SK-N-SH (cell line): ENCODE results near the gene ZNF469.

Experiments used
- EP300 ChIP-seq, 2 experiments: IDR thresholded peaks; 2 replicates each; pipeline versions ENCODE4 v1.4.0 to v1.6.1; 2012; ENCODE audit warnings: borderline replicate concordance in 1 of 2, low read depth in 1 of 2, low read length in 1 of 2
- EZH2phosphoT487 ChIP-seq: fragments of 200-600 bp; sonication (generic); IDR thresholded peaks from 2 replicates; pipeline ENCODE4 v1.6.1; 2017; ENCODE audit warnings: low read depth, mixed run types, mild to moderate bottlenecking, antibody characterized with exemption, moderate library complexity, borderline replicate concordance
- FOXJ3 ChIP-seq: sonication (generic); formaldehyde crosslinking; IDR thresholded peaks from 2 replicates; pipeline ENCODE4 v1.5.1; 2020; ENCODE audit warnings: mild to moderate bottlenecking, missing genetic modification reagents
- POLR2AphosphoS5 ChIP-seq: IDR thresholded peaks from 2 replicates; pipeline ENCODE4 v1.6.1; 2012; ENCODE audit warnings: low read depth, low read length
- RAD21 ChIP-seq: IDR thresholded peaks from 2 replicates; pipeline ENCODE4 v1.6.1; 2012; ENCODE audit warnings: mild to moderate bottlenecking, low read length
- SIN3A ChIP-seq: IDR thresholded peaks from 2 replicates; pipeline ENCODE4 v1.6.1; 2012; ENCODE audit warnings: low read depth, mild to moderate bottlenecking, low read length, moderate library complexity, borderline replicate concordance
- TAF1 ChIP-seq: IDR thresholded peaks from 2 replicates; pipeline ENCODE4 v1.6.1; 2012; ENCODE audit warnings: low read depth, mild to moderate bottlenecking, low read length, moderate library complexity, borderline replicate concordance
- TF ChIP-seq, protein P1 (sequence below): fragments of 200-600 bp; sonication (generic); IDR thresholded peaks from 2 replicates; pipeline ENCODE4 v1.6.1; 2017; ENCODE audit warnings: antibody characterized with exemption, mild to moderate bottlenecking, moderate library complexity
- TF ChIP-seq, protein P2 (sequence below): IDR thresholded peaks from 2 replicates; pipeline ENCODE4 v1.6.1; 2012; ENCODE audit warnings: mild to moderate bottlenecking, low read depth, low read length, moderate library complexity

DNA sequence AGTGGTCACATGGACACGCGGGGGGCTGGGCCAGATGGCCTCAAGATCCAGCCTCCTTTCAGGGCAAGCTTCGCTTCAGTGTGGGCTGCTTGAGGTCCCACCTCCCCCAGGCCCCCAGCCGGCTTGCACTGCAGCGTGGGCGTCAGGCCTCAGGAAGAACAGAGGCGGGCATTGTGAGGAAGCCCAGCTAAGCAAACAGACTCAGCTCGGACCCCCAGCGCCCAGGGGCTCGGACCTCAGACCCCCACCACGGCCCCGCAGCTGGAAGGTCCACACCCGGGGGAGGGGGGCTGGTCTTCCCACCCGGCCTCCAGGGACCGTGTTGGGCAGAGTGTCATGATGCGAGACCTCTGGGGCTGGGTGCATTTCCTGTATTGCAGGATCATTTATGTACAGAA lies 24.7 kb upstream of the ZNF469 start:
- TF ChIP-seq POLR2AphosphoS5 = no peak
- TF ChIP-seq TAF1 = no peak
- TF ChIP-seq, protein P1, sequence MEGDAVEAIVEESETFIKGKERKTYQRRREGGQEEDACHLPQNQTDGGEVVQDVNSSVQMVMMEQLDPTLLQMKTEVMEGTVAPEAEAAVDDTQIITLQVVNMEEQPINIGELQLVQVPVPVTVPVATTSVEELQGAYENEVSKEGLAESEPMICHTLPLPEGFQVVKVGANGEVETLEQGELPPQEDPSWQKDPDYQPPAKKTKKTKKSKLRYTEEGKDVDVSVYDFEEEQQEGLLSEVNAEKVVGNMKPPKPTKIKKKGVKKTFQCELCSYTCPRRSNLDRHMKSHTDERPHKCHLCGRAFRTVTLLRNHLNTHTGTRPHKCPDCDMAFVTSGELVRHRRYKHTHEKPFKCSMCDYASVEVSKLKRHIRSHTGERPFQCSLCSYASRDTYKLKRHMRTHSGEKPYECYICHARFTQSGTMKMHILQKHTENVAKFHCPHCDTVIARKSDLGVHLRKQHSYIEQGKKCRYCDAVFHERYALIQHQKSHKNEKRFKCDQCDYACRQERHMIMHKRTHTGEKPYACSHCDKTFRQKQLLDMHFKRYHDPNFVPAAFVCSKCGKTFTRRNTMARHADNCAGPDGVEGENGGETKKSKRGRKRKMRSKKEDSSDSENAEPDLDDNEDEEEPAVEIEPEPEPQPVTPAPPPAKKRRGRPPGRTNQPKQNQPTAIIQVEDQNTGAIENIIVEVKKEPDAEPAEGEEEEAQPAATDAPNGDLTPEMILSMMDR = no peak
- no peak for TF ChIP-seq EP300 (IDR thresholded peaks at IDR 0.05; ENCODE audit: borderline replicate concordance in 1 of 2, low read depth in 1 of 2, low read length in 1 of 2)
- no peak for TF ChIP-seq EZH2phosphoT487
- TF ChIP-seq FOXJ3 (CRISPR knock-in tag) = no peak
- TF ChIP-seq SIN3A = no peak
- TF ChIP-seq RAD21 = no peak
- TF ChIP-seq, protein P2, sequence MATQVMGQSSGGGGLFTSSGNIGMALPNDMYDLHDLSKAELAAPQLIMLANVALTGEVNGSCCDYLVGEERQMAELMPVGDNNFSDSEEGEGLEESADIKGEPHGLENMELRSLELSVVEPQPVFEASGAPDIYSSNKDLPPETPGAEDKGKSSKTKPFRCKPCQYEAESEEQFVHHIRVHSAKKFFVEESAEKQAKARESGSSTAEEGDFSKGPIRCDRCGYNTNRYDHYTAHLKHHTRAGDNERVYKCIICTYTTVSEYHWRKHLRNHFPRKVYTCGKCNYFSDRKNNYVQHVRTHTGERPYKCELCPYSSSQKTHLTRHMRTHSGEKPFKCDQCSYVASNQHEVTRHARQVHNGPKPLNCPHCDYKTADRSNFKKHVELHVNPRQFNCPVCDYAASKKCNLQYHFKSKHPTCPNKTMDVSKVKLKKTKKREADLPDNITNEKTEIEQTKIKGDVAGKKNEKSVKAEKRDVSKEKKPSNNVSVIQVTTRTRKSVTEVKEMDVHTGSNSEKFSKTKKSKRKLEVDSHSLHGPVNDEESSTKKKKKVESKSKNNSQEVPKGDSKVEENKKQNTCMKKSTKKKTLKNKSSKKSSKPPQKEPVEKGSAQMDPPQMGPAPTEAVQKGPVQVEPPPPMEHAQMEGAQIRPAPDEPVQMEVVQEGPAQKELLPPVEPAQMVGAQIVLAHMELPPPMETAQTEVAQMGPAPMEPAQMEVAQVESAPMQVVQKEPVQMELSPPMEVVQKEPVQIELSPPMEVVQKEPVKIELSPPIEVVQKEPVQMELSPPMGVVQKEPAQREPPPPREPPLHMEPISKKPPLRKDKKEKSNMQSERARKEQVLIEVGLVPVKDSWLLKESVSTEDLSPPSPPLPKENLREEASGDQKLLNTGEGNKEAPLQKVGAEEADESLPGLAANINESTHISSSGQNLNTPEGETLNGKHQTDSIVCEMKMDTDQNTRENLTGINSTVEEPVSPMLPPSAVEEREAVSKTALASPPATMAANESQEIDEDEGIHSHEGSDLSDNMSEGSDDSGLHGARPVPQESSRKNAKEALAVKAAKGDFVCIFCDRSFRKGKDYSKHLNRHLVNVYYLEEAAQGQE = no peak
